Endothelial cell of umbilical vein (primary cell): ENCODE results near the gene SEMA4A. TPM values are rescaled to one million over a fixed set of nuclear protein-coding genes. Genes with fewer than 3 reads are reported as not detected.

Experiments
- BruUV-seq: library from RNA; stranded (reverse); fragments of 400-500 nt; replicated peaks from 2 replicates; lab custom pipeline; 2021; lab: Mats Ljungman, UMichigan
- CTCF ChIA-PET: fragments of 300-600, 350-600 bp; sonication (Branson Sonifier 250); formaldehyde crosslinking; loops from one replicate; lab custom pipeline; 2021; ENCODE audit warnings: antibody characterized with exemption, inconsistent platforms; lab: Charles Lee
- POLR2A ChIA-PET: fragments of 300-600, 350-600 bp; sonication (Branson Sonifier 250); formaldehyde crosslinking; loops from one replicate; lab custom pipeline; 2021; ENCODE audit warnings: antibody characterized with exemption, inconsistent platforms; lab: Charles Lee
- DNase-seq: peaks from one replicate; pipeline ENCODE4 v3.0.0-alpha.2; 2011; ENCODE audit warnings: low read depth, low spot score
- FAIRE-seq: peaks from 2 replicates; lab custom pipeline; 2011; peaks lifted over from hg19 to GRCh38; lab: Jason Lieb, UNC
- H2AFZ ChIP-seq: 2 replicates; pipeline ENCODE4 v1.6.0; 2012; ENCODE audit warnings: low read depth, low read length, control low read depth, inconsistent platforms
- H3K27ac ChIP-seq: 2 replicates; pipeline ENCODE4 v1.5.1; 2011; ENCODE audit warnings: low read depth, mild to moderate bottlenecking, control low read depth, low read length, moderate library complexity; ENCODE audit not compliant: insufficient read depth
- H3K27me3 ChIP-seq, 2 experiments: 2 replicates each; pipeline versions ENCODE4 v1.6.0 to v1.6.1; 2011; ENCODE audit warnings: low read length in 2 of 2, mixed read lengths in 1 of 2; ENCODE audit not compliant: control insufficient read depth in 2 of 2, insufficient read depth in 2 of 2
- H3K36me3 ChIP-seq, 2 experiments: 2 replicates in 1 of 2; 3 replicates in 1 of 2; pipeline ENCODE4 v1.5.1; 2011; ENCODE audit warnings: low read length in 2 of 2, mild to moderate bottlenecking in 1 of 2, moderate library complexity in 1 of 2; ENCODE audit not compliant: control insufficient read depth in 2 of 2, insufficient read depth in 2 of 2; ENCODE audit errors: extremely low read depth in 1 of 2
- H3K4me1 ChIP-seq: 3 replicates; pipeline ENCODE4 v1.5.1; 2011; ENCODE audit warnings: mild to moderate bottlenecking, low read length; ENCODE audit not compliant: control insufficient read depth, insufficient read depth; ENCODE audit errors: extremely low read depth
- H3K4me2 ChIP-seq: 2 replicates; pipeline ENCODE4 v1.6.1; 2011; ENCODE audit warnings: low read length, control low read depth, mixed read lengths; ENCODE audit not compliant: insufficient read depth
- H3K4me3 ChIP-seq, 3 experiments: fragments of 200-600 bp in 1 of 3; sonication (generic), shearing (Covaris generic) in 1 of 3; replicated peaks in 1 of 3; 2 replicates each; pipeline ENCODE4 v1.5.1; 2011 to 2016; ENCODE audit warnings: control low read depth in 3 of 3, low read length in 3 of 3, mild to moderate bottlenecking in 2 of 3, inconsistent platforms in 1 of 3, low read depth in 1 of 3, moderate library complexity in 1 of 3; ENCODE audit not compliant: insufficient read depth in 1 of 3
- H3K79me2 ChIP-seq: 2 replicates; pipeline ENCODE4 v1.6.0; 2012; ENCODE audit warnings: low read length, inconsistent platforms; ENCODE audit not compliant: control insufficient read depth, insufficient read depth
- H3K9ac ChIP-seq: replicated peaks from 2 replicates; pipeline ENCODE3; 2011; ENCODE audit warnings: low read length, control low read depth; ENCODE audit not compliant: insufficient read depth; ENCODE audit errors: extremely low read depth
- H3K9me1 ChIP-seq: replicated peaks from 3 replicates; pipeline ENCODE4 v1.6.0; 2011; ENCODE audit warnings: mild to moderate bottlenecking, low read length; ENCODE audit not compliant: control insufficient read depth, insufficient read depth; ENCODE audit errors: extremely low read depth
- H3K9me3 ChIP-seq: replicated peaks from 2 replicates; pipeline ENCODE4 v1.5.1; 2012; ENCODE audit warnings: low read length, inconsistent platforms; ENCODE audit not compliant: control insufficient read depth, insufficient read depth
- H4K20me1 ChIP-seq: replicated peaks from 2 replicates; pipeline ENCODE3; 2011; ENCODE audit warnings: mild to moderate bottlenecking, low read length; ENCODE audit not compliant: control insufficient read depth, insufficient read depth; ENCODE audit errors: extremely low read depth
- GATA2 ChIP-seq: IDR thresholded peaks from 2 replicates; pipeline ENCODE4 v1.7.0; 2011; ENCODE audit warnings: low read depth, mild to moderate bottlenecking, moderate library complexity, mixed read lengths, low read length; ENCODE audit not compliant: insufficient read length, insufficient read depth
- dilution Hi-C: fragments of 300-500 bp; cut with MboI; formaldehyde crosslinking; loops from one replicate; pipeline ENCODE4 v1.15.0; 2019; ENCODE audit warnings: low sequenced_read_pairs; ENCODE audit not compliant: extremely low pct_ligation_motif_present
- intact Hi-C: fragments of 100-400 bp; cut with micrococcal nuclease; formaldehyde crosslinking; loops from one replicate; pipeline ENCODE4 v1.10.0; 2022
- polyA plus RNA-seq, 4 experiments: library from polyadenylated mRNA; depleted of rRNA in 3 of 4; stranded (reverse) in 3 of 4; unstranded in 1 of 4; fragments of >200 nt; gene quantifications; 2 replicates each; pipeline versions ENCODE4 v1.2.1 to v1.2.3, GENCODE V29; 2011 to 2012; ENCODE audit warnings: missing spikeins in 1 of 4
- total RNA-seq: library from RNA; stranded (reverse); gene quantifications from 2 replicates; pipeline ENCODE4 v1.2.3, GENCODE V29; 2021
- TF ChIP-seq, protein P1 (sequence below), 2 donors: IDR thresholded peaks; 1 replicate in 1 of 2; 2 replicates in 1 of 2; pipeline ENCODE4 v1.5.1; 2011; ENCODE audit warnings: low read length in 2 of 2, mild to moderate bottlenecking in 2 of 2, moderate library complexity in 2 of 2, control low read depth in 1 of 2, inconsistent platforms in 1 of 2, low read depth in 1 of 2; ENCODE audit not compliant: insufficient read depth in 1 of 2; ENCODE audit errors: extremely low read depth in 1 of 2

The SEMA4A gene
- total and polyA plus RNA-seq, 2 donors (not counting 3 experiments of a cell fraction or from before 2014, with no cell fraction given) = 1.5 to 1.6 TPM

DNA sequence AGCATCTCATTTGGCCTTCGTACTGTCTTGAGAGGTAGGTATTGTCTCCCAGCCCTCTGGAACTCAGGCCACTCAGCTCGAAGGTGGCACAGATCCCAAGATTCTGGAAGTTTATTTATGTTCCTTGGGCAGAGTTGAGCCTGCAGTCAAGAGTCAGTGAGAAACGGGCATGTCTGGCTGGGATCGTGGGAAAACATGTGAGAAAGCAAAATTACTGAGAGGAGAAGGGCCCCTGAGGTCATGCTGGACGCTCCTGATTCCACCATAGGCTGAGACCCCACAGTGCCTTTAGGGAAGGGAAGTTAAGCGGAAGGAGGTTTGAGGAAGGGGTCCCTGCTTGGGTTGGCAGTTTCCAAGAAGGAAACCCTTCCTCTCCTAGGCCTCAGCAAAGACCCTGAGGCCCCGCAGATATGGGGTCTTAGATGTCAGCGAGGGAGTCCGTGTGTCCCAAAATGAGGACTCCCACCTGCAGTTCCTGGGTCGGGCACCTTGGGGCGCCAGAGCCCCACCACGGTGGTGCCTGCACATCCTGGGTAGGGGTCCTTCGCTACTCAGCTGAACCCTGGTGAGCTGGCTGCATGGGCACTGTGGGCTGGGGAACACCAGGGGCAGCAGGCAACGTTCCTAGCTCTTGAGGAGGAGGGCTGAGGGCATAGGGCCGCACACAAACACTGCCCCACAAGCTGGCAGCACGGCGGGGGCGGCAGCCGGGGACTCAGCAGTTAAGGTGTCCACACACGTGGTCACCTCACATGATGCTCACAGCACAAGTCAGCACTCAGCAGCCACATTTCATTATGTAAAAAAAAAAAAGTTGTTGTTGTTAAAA lies 12.3 kb upstream of the SEMA4A start:
- Histone ChIP-seq H2AFZ (no peak overlapping the region), H3K4me2 (no peak overlapping the region), H3K27ac (no peak overlapping the region), H3K4me1 (peaks cover 1% of the 10 kb centered on the region), H3K27me3 (no peaks in the 10 kb centered on the region), H3K9ac (no peak overlapping the region), H3K4me3 (no peak overlapping the region), H3K9me3 (no peaks in the 10 kb centered on the region), H4K20me1 (no peaks in the 10 kb centered on the region), H3K79me2 (no peaks in the 10 kb centered on the region), H3K36me3 (peaks cover 13 to 37% of the 10 kb centered on the region in 2 experiments), H3K9me1 (no peaks in the 10 kb centered on the region)
- TF ChIP-seq, protein P1, sequence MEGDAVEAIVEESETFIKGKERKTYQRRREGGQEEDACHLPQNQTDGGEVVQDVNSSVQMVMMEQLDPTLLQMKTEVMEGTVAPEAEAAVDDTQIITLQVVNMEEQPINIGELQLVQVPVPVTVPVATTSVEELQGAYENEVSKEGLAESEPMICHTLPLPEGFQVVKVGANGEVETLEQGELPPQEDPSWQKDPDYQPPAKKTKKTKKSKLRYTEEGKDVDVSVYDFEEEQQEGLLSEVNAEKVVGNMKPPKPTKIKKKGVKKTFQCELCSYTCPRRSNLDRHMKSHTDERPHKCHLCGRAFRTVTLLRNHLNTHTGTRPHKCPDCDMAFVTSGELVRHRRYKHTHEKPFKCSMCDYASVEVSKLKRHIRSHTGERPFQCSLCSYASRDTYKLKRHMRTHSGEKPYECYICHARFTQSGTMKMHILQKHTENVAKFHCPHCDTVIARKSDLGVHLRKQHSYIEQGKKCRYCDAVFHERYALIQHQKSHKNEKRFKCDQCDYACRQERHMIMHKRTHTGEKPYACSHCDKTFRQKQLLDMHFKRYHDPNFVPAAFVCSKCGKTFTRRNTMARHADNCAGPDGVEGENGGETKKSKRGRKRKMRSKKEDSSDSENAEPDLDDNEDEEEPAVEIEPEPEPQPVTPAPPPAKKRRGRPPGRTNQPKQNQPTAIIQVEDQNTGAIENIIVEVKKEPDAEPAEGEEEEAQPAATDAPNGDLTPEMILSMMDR (IDR thresholded peaks at IDR 0.05; ENCODE audit: extremely low read depth in 1 of 2, insufficient read depth in 1 of 2, low read depth in 1 of 2, low read length in 2 of 2) = peak; percentile 57 to 70
- TF ChIP-seq GATA2 = no peak
- DNase-seq (peak; percentile 31), FAIRE-seq (no peak)
- intact Hi-C loops (loop anchor here (1.0 kb wide), 1 partner anchor 84 kb away; no protein-coding TSS in a partner anchor), dilution Hi-C loops (no loop called here)
- ChIA-PET POLR2A (no interaction called here), CTCF (interaction anchor here (0.6 to 14.2 kb wide), 13 partner anchors 11 to 203 kb away, joined by 3 to 489 read pairs (median 4); partner anchors contain the start of gene PMF1)
- no TSS peak for BruUV-seq
